Amygdala (tissue), 56 donors: ENCODE results near the gene CNTNAP3B.
"Not testable (repeated sequence)": the region's sequence is repeated elsewhere in the genome, so short reads cannot be mapped to it uniquely, and the experiment has no call there.

Source experiments
- DNase-seq, 56 donors: peaks; one replicate each; lab custom pipeline; 2025; lab: John Stamatoyannopoulos, UW

Gene CNTNAP3B

DNA sequence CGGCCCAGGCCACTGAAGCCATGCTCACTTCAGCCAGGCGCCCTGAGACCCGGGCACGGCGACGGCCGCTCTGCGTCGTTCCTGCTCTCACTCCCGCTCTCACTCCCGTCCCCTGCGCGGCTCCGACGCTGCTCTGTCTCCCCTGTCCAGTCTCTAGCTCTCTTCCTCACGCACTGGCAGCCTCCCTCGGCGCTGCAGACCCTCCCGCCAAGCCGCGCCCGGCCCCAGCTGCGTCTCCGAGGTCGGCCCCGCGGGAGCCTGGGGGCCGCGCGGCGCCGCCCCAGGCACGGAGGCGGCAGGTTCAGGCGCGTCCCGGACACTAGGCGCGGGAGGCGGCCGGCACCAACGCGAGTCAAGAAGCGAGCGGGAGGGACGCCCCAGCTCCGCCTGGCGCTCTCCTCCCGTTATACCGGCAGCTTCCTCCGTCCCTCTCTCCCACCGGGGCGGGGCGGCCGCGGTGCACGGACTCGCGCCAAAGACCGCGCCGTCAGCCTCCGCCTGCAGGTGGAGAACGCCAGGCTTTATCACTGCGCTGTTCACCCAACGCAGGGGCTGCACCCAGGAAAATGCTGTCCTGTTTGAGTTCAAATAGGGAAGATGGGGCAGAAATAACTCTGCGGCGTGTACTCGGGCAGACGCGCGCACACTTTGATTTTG, at the start of gene CNTNAP3B:
TSS of gene CNTNAP3B (minus strand) at position 354 of the 657 bp plus-strand sequence. CDS start at position 22, 332 bp downstream.
- not testable (repeated sequence) for DNase-seq

DNA sequence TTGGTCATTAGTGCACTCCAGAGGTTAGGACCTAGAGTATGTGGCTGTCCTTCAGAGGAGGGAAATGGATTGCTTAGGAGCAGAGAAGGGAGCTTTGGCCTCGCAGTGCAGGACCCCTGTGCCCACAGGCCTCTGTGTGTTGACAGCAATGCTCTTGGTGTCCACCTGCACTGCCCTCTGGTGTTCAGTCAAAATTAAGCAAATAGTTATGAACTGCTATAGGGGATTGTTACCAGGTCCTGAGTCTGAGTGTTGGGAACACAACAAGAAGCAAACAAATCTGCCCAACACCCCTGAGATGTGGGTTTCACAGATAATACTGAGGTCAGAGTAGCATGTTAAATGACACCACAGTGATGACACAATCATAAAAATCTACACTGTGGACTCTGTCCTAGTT, 31.1 kb upstream of the CNTNAP3B start:
- DNase-seq: peak in 1 of 56 donors; percentile 3

DNA sequence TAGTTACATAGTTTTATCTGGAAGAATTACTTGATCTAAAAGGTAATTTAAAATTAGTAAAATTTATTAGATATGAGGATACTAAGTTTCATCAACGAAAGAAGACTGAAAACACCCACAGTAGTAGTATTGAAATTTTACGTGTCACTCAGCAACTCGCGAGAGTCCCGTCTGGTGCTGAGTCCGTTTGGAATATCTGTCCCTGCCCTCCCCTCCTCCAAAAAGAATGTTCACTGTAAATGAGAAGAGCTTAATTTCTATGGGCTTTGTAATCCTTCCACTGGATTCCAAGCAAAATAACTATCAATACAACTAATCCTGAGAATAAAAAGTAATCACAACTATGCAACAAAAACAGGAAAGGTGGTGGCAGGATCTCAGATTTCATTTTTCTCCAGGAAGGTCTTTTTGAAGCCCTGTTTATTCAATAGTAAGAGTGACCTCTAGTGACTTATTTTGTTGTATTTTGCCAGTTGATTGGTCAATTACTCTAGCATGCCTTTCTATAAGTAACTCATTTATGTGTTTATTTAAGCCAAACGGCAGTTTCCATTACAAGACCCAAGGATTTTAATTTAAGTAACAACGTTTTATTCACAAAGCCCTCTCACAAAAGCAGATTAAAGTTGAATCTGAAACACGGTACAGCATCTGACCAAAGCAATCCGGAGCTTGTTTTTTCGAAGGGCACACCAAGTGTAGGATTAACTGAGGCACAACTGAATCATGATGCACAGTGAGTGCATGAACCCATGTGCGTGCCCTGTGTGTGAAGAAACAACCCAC, 2.0 kb downstream of the CNTNAP3B start:
- not testable (repeated sequence) for DNase-seq

DNA sequence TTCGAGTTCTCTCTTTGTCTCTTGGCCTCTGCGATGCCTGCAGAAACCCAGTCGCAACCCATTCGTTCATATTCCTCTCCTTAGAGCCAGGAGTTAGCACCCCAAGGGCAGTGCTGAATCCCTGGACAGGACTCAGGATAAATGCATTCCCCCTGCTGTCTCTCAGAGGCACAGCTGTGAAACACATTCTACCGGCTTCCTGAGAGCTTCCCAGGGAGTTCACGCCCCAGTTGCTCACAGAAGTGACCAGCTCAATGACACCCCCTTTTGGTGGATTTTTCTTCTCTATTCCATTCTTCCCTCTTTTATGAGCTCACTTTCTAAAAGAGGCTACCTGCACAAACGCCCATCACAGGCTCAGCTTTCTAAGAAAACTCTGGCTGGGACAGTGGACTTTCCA, 8.2 kb downstream of the CNTNAP3B start:
- DNase-seq: not testable (repeated sequence)

DNA sequence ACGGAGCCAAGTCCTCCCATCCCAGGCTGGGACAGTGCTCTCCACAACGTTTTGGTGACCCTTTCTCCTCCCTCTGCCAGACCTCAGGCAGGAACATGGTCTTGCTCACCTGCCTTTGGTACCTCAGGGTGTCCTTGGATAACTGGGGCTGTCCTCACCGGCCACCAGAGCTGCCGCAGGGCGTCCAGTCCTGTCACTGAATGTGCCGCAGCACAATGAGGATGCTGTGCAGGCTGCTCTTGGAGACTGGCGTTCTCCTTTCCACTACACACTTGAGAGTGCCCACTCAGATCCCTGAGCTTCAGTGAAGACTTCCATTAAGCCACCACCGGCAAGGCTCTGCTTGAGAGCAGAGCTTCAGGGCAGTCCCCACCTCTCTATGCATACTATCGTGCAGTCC, 33.3 kb downstream of the CNTNAP3B start:
- not testable (repeated sequence) for DNase-seq

DNA sequence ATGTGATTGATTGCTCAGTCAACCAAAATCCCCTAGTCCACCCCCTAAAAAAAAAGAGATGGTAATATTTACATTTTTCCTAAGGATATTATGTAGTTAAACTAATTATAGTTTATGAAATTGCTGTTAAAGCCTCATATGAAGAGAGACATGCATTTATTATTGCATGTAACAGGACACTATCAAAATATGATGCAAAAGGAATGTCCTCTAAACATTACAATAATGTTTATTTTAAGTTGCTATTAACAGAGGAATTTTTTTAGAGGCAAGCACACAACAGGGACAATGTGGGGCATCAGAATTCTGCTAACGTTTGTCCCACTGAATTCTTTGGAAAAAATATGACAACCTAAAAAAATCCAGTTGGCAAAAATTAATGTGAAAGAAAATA, 44.7 kb downstream of the CNTNAP3B start:
- DNase-seq: not testable (repeated sequence)

DNA sequence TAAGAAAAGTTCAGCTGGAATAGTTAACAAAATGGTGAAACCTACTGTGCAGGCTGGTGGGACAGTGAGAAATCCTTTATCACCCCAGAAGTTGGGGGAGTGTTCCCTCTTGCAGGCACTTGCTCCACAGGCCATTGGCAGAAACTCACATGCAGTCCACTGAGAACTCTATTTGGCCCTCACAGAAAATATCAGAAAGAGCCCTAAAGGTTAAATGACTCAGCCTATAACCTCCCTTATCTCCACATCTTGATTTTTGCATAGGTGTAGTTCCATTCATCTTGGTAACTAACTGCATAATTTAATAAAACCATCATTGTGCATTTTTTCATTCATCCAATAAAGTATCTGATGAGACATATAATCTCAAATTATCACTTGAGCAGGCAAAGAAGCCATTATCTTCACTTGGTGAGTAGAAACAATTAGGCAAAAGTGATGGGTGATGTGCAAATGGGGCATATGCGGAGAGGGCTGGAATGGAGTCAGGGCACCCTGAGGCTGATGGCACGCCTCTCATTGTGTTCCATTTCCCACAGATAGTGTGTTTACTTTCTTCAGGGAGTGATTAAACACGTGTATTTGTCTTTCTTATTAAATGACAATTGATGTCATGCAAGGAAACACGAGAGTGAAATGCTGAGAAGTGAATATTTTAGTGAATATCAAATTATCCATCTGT, 45.2 kb downstream of the CNTNAP3B start:
- DNase-seq: not testable (repeated sequence)

DNA sequence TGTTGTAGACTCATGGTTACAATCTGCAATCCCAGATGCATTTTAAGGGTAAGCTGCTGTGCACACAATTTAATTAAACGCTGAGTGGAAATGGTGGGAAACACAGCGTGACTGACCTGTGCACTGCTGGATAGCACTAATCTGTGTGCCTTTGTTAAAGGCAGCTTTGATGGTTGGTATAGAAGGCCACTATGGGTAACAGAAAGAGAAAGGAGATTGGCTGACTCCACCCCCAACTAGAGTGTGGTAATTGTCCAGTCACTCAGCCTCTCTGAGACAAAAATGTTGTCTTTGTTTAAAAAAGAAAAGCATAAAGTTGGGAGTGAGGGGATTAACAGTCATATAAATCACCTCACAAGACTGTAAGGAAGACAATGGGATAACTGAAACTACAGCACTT, 48.9 kb downstream of the CNTNAP3B start:
- DNase-seq: not testable (repeated sequence)

DNA sequence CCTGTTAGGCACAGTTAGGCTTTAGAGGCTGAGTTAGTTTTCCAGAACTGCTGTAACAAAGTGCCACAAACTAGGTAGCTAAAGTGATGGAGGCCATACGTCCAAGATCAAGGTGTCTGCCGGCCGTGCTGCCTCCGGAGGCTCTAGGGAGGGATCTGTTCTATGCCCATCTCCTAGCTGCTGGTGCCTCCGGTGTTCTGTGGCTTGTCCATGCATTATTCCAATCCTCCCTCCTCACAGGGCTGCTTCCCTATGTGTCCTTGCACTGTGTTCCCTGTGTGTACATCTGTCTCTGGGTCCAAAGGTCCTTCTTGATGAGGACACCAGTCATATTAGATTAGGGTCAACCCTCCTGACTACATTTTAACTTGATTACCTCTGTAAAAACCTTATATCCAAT, 54.4 kb downstream of the CNTNAP3B start:
- DNase-seq: not testable (repeated sequence)

DNA sequence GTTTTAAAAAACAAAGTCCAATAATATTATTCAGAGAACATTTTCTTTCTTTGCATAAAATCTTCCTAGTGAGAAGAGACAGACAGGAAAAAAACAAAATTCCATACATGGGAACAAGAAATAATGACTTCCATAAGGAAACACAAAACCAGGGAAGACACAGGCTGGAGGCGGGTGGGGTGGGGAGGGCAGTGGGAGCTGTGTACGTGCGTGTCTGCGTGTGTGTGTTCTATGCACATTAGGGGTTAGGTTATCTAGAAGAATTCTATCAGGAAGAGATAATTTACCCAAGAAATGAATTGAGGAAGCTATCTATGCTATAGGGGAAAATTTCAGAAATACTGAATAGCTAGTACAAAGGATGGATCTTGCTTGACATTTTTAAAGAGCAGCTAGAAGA, 58.2 kb downstream of the CNTNAP3B start:
- DNase-seq: not testable (repeated sequence)

DNA sequence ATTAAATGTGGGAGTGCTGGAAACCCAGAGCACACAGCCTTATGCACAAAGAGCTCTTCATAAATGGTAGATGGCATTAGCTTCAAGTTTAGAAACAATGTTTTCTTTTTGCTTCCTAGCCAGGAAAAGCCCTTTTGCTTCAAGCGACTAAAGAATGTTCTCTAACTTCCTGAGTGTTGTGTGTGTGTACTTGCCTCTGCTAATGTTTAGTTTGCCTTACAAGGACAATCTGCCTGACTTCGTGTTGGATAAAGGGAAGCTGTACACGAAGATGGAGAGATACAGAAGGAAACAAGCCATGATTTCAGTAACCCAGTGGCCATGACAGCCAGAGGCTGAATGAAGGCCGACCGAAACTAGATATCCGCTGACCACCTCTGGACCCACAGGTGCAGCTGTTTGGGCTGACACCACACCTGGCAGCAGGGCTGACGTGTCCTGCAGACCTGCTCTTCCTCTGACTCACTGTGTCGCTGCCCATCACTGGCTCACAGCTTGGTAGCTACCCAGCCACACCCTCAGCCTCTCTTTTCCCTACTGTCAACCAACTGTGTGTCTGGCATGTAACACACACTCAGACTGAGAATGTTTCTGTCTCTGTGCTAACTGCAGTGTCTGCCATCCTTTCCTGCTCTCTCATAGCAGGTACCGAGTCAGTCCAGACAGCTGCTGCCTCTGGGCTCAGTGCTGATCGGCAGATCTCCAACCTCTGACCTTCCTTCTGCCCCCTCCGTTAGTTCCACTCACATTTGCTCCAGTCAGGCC, 59.0 kb downstream of the CNTNAP3B start:
- not testable (repeated sequence) for DNase-seq

DNA sequence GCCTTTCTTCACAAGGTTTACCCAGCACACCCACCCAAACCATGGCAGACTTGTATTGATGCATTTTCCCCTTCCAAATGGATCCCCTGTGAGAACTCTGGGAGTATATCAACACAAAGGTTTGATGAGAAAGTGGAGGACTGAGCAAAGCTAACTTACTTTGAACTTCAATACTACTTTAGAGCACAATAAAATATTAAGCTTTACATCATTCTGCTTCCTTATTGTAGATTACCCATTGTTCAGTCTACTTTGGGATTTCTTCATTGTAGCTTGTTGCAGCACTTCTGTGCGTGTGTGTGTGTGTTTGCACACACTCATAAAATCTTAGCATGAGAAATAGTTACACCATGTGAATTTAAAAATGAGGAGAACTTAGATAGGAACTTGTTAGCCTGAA, 75.4 kb downstream of the CNTNAP3B start:
- DNase-seq: not testable (repeated sequence)

DNA sequence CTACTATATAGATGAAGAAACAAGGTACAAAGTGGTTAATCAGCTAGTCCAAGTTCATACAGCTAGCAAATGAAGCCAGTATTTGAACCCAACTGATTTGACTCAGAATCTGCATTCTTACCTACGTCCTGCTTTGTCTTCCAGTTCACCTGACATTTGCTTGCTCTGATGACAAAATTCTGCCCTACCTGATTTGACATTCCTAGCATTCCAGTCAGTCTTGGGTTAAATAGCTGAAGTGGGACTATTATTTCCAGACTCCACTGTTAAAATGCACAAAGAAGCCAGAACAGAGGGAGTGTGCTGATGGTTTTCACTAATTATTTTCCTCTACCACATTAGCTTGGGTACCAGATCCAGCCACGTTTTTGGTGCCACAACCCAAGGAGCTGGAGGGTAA, 78.5 kb downstream of the CNTNAP3B start:
- DNase-seq: not testable (repeated sequence)

DNA sequence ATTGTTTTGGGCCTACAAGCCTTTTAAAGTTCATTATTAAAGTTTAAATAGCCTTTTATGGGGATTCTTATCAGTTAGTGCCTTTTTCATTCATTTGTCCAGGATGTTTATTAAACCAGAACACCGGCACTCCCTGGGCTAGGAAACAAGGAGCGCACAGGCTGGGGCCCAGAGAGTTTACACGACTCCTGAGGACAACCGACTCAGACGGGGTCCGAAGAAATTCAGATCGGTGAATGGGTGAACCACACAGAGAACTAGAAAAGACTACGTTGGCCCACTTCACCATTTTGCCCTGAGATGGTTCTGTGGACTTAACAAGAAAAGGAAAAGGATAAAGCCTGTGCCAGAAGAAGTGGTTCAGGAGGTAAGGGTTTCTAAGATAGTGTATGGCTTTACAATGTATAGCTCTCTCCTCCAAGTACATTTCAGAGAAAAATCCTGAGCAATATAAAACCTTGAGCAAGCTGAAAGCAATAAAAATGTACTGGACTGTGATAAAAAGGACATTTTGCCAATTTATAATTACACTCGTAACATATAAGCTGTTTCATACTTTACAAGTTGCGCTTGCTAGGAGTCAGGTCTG, 84.7 kb downstream of the CNTNAP3B start:
- not testable (repeated sequence) for DNase-seq

DNA sequence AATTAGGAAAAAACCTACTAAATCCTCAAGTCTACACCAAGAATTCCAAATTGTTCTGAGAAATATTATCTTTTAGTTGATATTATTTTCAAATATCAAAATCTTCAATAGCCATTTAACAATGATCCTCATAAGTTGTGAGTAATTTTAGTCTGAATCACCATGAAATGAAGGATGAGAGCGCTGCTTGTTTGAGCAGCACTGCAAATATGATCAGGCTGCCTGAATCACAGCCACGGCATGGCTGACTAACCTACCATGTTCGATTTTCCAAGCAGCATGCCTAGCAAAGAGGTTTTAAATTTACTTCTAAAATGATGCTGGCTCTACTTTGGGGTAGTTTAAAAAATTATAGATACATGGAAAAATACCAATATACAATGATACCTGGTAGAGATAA, 95.7 kb downstream of the CNTNAP3B start:
- DNase-seq: not testable (repeated sequence)

DNA sequence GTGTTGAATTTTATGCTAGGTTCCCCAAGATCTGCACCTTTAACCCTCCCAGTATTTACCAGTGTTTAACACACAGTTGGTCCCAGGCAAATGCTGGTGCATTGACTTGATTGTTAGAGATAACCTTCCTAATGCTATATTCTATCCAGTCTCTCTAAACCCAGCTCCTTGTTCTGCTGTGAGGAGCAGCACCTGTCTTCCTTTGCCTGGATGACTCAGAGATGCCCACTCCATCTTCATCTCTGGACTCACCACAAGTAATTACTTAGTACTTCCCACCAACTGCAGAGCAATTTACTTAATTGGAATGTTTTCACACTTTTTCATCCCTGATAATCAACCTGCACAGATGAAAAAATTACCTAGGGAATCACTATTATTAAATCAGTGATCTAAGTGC, 108.6 kb downstream of the CNTNAP3B start:
- DNase-seq: not testable (repeated sequence)

DNA sequence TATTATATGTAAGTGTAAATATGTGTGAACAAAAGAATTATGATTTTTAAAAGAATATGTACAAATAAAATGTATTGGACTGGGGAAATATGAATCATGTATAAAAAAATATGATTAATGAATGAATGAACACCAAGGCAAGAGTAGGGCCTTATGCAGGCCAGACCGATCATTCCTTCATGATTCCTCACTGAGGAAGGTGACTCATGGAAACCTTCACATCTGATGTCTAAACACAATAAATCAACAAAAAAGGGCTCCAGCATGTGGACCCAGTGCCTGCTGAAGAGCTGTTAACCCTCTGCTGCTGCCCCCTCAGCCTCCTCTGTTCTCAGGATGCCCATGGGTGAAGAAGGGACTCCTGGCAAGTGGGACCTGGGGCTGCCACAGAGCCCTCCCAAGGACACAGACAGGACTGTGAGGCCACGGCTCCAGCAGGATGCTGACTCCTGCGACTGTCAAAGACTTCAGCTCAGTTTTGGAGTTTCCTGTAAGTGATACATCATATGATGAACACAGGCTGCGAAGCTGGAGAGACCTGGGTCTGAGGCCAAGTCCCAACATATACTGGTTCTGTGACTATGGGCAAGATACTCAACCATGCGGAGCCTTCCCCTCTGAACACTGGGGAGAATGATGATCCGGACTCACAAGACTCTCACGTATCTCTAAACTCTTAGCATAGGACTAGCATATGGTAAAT, 110.9 kb downstream of the CNTNAP3B start:
- not testable (repeated sequence) for DNase-seq

DNA sequence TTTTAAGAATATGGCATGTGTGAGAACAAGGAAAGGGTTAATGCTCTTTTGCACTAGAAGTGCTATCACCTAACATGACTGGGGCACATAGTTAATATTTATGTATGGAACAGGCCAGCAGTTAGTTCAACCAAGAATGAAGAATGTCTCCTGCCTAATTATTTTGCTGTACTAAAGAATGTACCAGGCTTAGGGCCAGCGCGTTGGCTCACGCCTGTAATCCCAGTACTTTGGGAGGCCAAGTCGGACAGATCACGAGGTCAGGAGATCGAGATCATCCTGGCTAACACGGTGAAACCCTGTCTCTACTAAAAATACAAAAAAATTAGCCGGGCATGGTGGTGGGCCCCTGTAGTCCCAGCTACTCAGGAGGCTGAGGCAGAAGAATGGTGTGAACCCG, 114.9 kb downstream of the CNTNAP3B start:
- DNase-seq: not testable (repeated sequence)

DNA sequence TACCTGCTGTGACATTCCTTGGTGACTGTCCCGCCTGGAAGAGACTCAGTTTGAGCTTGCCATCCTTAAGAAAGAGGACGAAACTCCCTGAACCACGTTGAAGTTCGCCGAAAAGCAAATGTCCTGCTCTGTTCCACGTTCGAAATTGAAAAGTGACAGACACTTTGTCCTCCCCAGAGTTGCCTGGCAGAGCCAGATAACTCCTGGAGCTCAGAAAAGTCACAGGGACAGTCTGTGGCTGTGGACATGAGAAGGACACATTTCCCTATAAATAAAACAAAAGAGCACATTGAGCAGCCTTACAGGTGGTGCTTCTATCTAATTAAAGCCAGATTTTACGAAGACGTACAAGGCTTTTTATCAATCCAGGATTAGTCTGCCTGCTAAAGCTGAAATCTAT, 137.6 kb downstream of the CNTNAP3B start:
- not testable (repeated sequence) for DNase-seq
